ENCODE measurements around the gene ZNF592. TPM values are rescaled to one million over a fixed set of nuclear protein-coding genes. Genes with fewer than 3 reads are reported as not detected.

ZNF592 gene
- polyA plus RNA-seq, 1 donor from 2014 or later = 3.9 TPM

DNA sequence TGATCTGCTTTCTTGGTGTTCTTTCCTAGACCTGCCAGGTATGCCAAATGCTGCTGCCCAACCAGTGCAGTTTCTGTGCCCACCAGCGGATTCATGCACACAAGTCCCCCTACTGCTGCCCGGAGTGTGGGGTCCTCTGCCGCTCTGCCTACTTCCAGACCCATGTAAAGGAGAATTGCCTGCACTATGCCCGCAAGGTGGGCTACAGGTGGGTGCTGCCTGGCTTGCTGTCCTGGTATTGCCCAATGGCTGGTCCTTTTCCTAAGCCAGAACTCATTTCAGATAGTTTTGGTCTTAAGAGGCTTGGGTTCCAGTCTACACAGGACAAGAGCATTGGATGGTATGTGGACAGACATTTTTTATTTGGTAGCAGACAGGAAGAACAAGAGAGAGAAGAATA lies 42.3 kb downstream of the ZNF592 start:
- no peaks in the 10 kb centered on the region for H3K9me2 ChIP-seq (ENCODE audit: insufficient read depth, low read length)
- TF ChIP-seq EZH2 (IDR thresholded peaks at IDR 0.05; ENCODE audit: borderline replicate concordance, insufficient read depth, low read length, poor library complexity, severe bottlenecking) (no peak), TAF1 (IDR thresholded peaks at IDR 0.05; ENCODE audit: low read depth) (no peak), EP300 (conservative IDR thresholded peaks at IDR 0.05; ENCODE audit: poor library complexity, severe bottlenecking) (no peak), RAD21 (conservative IDR thresholded peaks at IDR 0.05) (no peak), SMC3 (conservative IDR thresholded peaks at IDR 0.05; ENCODE audit: poor library complexity) (no peak), MXI1 (conservative IDR thresholded peaks at IDR 0.05; ENCODE audit: poor library complexity, severe bottlenecking) (no peak), POLR2AphosphoS5 (IDR thresholded peaks at IDR 0.05) (no peak), CTCF (IDR thresholded peaks at IDR 0.05; ENCODE audit: poor library complexity, severe bottlenecking) (no peak)
- TF ChIP-seq, protein P1, sequence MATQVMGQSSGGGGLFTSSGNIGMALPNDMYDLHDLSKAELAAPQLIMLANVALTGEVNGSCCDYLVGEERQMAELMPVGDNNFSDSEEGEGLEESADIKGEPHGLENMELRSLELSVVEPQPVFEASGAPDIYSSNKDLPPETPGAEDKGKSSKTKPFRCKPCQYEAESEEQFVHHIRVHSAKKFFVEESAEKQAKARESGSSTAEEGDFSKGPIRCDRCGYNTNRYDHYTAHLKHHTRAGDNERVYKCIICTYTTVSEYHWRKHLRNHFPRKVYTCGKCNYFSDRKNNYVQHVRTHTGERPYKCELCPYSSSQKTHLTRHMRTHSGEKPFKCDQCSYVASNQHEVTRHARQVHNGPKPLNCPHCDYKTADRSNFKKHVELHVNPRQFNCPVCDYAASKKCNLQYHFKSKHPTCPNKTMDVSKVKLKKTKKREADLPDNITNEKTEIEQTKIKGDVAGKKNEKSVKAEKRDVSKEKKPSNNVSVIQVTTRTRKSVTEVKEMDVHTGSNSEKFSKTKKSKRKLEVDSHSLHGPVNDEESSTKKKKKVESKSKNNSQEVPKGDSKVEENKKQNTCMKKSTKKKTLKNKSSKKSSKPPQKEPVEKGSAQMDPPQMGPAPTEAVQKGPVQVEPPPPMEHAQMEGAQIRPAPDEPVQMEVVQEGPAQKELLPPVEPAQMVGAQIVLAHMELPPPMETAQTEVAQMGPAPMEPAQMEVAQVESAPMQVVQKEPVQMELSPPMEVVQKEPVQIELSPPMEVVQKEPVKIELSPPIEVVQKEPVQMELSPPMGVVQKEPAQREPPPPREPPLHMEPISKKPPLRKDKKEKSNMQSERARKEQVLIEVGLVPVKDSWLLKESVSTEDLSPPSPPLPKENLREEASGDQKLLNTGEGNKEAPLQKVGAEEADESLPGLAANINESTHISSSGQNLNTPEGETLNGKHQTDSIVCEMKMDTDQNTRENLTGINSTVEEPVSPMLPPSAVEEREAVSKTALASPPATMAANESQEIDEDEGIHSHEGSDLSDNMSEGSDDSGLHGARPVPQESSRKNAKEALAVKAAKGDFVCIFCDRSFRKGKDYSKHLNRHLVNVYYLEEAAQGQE (IDR thresholded peaks at IDR 0.05; ENCODE audit: borderline replicate concordance) = no peak
- no peaks in the 10 kb centered on the region for H3F3A ChIP-seq (ENCODE audit: insufficient read depth, low read length, poor library complexity, severe bottlenecking)
- H3K27ac ChIP-seq (ENCODE audit: low read length) = no peak overlapping the region
- peaks cover 3% of the 10 kb centered on the region for H3K36me3 ChIP-seq (ENCODE audit: insufficient read depth, low read length)
- H3K79me2 ChIP-seq (replicated peaks; ENCODE audit: insufficient read depth, low read length) = no peaks in the 10 kb centered on the region
- no peaks in the 10 kb centered on the region for H3K27me3 ChIP-seq (ENCODE audit: insufficient read depth, low read depth, low read length)
- no peak overlapping the region for H2AFZ ChIP-seq (ENCODE audit: low read depth, low read length)
- no peaks in the 10 kb centered on the region for H4K20me1 ChIP-seq (ENCODE audit: insufficient read depth)
- H3K4me2 ChIP-seq (ENCODE audit: low read length) = no peak overlapping the region
- H3K9me3 ChIP-seq (ENCODE audit: low read length) = no peaks in the 10 kb centered on the region
- no peak overlapping the region for H3K4me3 ChIP-seq (ENCODE audit: low read length)
- no peak overlapping the region for H3K9ac ChIP-seq (ENCODE audit: low read length)

DNA sequence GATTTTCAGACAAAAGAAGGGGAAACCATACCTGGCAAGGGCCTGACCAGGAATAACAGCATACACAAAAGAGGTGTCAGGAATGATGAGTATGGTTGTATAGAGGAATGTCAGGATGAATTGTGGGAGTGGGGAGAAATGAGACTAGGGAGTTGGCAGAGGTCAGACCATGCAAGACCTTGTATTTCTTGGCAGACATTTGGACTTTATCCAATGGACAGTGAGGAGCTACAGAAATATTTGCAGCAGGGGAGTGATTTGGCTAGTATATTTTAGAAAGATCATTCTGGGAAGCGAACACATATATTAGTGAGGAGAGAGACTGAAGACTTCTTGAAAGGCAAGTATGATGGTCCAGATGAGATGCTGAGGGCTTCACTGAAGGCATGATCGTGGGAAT lies 43.4 kb downstream of the ZNF592 start:
- no peaks in the 10 kb centered on the region for H3F3A ChIP-seq (ENCODE audit: insufficient read depth, low read length, poor library complexity, severe bottlenecking)
- no peak overlapping the region for H3K4me3 ChIP-seq (ENCODE audit: low read length)
- no peaks in the 10 kb centered on the region for H3K79me2 ChIP-seq (replicated peaks; ENCODE audit: insufficient read depth, low read length)
- no peak overlapping the region for H2AFZ ChIP-seq (ENCODE audit: low read depth, low read length)
- no peaks in the 10 kb centered on the region for H4K20me1 ChIP-seq (ENCODE audit: insufficient read depth)
- no peak overlapping the region for H3K9ac ChIP-seq (ENCODE audit: low read length)
- H3K4me2 ChIP-seq (ENCODE audit: low read length) = no peak overlapping the region
- peaks cover 3% of the 10 kb centered on the region for H3K36me3 ChIP-seq (ENCODE audit: insufficient read depth, low read length)
- TF ChIP-seq EP300 (conservative IDR thresholded peaks at IDR 0.05; ENCODE audit: poor library complexity, severe bottlenecking) (no peak), TAF1 (IDR thresholded peaks at IDR 0.05; ENCODE audit: low read depth) (no peak), POLR2AphosphoS5 (IDR thresholded peaks at IDR 0.05) (no peak), MXI1 (conservative IDR thresholded peaks at IDR 0.05; ENCODE audit: poor library complexity, severe bottlenecking) (no peak), RAD21 (conservative IDR thresholded peaks at IDR 0.05) (no peak), SMC3 (conservative IDR thresholded peaks at IDR 0.05; ENCODE audit: poor library complexity) (no peak), CTCF (IDR thresholded peaks at IDR 0.05; ENCODE audit: poor library complexity, severe bottlenecking) (no peak), EZH2 (IDR thresholded peaks at IDR 0.05; ENCODE audit: borderline replicate concordance, insufficient read depth, low read length, poor library complexity, severe bottlenecking) (no peak)
- TF ChIP-seq, protein P1 (IDR thresholded peaks at IDR 0.05; ENCODE audit: borderline replicate concordance) = no peak
- H3K9me3 ChIP-seq (ENCODE audit: low read length) = no peaks in the 10 kb centered on the region
- H3K27ac ChIP-seq (ENCODE audit: low read length) = no peak overlapping the region
- no peaks in the 10 kb centered on the region for H3K9me2 ChIP-seq (ENCODE audit: insufficient read depth, low read length)
- no peaks in the 10 kb centered on the region for H3K27me3 ChIP-seq (ENCODE audit: insufficient read depth, low read depth, low read length)
